Activated B cell treated with CpG ODN at 0.5 μM for 24 hours (primary cell): ENCODE measurements around the gene GADD45G. TPM values are rescaled to one million over a fixed set of nuclear protein-coding genes. Genes with fewer than 3 reads are reported as not detected.

Source experiments
- ATAC-seq: fragments of 200-7000 bp; cut with Tn5 transposase; one replicate; pipeline ENCODE4 v1.10.0; 2021; ENCODE audit warnings: low read depth, mild to moderate bottlenecking, moderate library complexity
- CTCF ChIA-PET: fragments of 350-600 bp; sonication (Branson Sonifier 250); formaldehyde crosslinking; loops from one replicate; lab custom pipeline; 2021; ENCODE audit warnings: antibody characterized with exemption; lab: Charles Lee
- POLR2A ChIA-PET: fragments of 350-600 bp; sonication (Branson Sonifier 250); formaldehyde crosslinking; loops from one replicate; lab custom pipeline; 2021; ENCODE audit warnings: antibody characterized with exemption; lab: Charles Lee
- DNase-seq: peaks from one replicate; pipeline ENCODE4 v3.0.0; 2022
- H3K27ac Mint-ChIP-seq: one replicate; pipeline ENCODE4 v1.8.0; 2020; ENCODE audit warnings: mixed read lengths
- H3K27me3 Mint-ChIP-seq: one replicate; pipeline ENCODE4 v1.8.0; 2021; ENCODE audit warnings: mixed read lengths
- H3K36me3 Mint-ChIP-seq: one replicate; pipeline ENCODE4 v1.8.0; 2021; ENCODE audit warnings: low read depth, mixed read lengths
- H3K4me1 Mint-ChIP-seq: one replicate; pipeline ENCODE4 v1.8.0; 2021; ENCODE audit warnings: mixed read lengths
- H3K4me3 Mint-ChIP-seq: one replicate; pipeline ENCODE4 v1.8.0; 2020; ENCODE audit warnings: mild to moderate bottlenecking, mixed read lengths
- H3K9me3 Mint-ChIP-seq: one replicate; pipeline ENCODE4 v1.8.0; 2020; ENCODE audit warnings: mixed read lengths
- intact Hi-C: fragments of 100-400 bp; cut with micrococcal nuclease; formaldehyde crosslinking; loops from one replicate; pipeline ENCODE4 v1.15.1; 2024
- total RNA-seq: library from RNA; stranded (reverse); gene quantifications from 2 replicates; pipeline ENCODE4 v1.2.3, GENCODE V29; 2022
- TF ChIP-seq, protein P1 (sequence below): fragments of 200-600 bp; IDR thresholded peaks from one replicate; pipeline ENCODE4 v1.8.0; 2022; ENCODE audit warnings: antibody characterized with exemption, mild to moderate bottlenecking

The GADD45G gene
- total RNA-seq, 1 donor from 2014 or later = 7.6 TPM

DNA sequence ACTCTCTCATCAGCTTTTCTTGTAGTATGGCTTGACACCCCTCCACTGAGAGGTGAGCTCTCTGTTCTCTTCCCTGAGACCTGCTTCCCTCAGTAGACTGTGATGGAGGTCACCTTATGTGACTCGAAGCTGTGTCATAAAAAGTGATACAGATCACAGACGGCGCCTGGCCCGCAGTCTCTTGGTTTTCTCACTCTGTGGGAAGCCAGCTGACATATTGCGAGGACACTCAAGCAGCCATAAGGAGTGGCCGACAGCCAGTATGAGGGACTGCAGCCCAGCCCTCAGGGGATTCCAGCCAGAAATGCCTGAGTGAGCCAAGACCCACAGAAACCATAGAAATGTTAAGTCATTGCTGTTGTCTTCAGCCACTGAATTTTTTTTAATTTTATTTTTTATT, 38.0 kb downstream of the GADD45G start:
- DNase-seq (no peak), ATAC-seq (no peak)
- Mint-ChIP-seq H3K36me3 (peaks cover 3% of the 10 kb centered on the region), H3K27me3 (peaks cover 8% of the 10 kb centered on the region), H3K27ac (no peak overlapping the region), H3K4me1 (no peaks in the 10 kb centered on the region), H3K4me3 (no peak overlapping the region), H3K9me3 (peaks cover 7% of the 10 kb centered on the region)
- ChIA-PET POLR2A (no interaction called here), CTCF (no interaction called here)
- TF ChIP-seq, protein P1, sequence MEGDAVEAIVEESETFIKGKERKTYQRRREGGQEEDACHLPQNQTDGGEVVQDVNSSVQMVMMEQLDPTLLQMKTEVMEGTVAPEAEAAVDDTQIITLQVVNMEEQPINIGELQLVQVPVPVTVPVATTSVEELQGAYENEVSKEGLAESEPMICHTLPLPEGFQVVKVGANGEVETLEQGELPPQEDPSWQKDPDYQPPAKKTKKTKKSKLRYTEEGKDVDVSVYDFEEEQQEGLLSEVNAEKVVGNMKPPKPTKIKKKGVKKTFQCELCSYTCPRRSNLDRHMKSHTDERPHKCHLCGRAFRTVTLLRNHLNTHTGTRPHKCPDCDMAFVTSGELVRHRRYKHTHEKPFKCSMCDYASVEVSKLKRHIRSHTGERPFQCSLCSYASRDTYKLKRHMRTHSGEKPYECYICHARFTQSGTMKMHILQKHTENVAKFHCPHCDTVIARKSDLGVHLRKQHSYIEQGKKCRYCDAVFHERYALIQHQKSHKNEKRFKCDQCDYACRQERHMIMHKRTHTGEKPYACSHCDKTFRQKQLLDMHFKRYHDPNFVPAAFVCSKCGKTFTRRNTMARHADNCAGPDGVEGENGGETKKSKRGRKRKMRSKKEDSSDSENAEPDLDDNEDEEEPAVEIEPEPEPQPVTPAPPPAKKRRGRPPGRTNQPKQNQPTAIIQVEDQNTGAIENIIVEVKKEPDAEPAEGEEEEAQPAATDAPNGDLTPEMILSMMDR = no peak
- intact Hi-C loops = no loop called here

DNA sequence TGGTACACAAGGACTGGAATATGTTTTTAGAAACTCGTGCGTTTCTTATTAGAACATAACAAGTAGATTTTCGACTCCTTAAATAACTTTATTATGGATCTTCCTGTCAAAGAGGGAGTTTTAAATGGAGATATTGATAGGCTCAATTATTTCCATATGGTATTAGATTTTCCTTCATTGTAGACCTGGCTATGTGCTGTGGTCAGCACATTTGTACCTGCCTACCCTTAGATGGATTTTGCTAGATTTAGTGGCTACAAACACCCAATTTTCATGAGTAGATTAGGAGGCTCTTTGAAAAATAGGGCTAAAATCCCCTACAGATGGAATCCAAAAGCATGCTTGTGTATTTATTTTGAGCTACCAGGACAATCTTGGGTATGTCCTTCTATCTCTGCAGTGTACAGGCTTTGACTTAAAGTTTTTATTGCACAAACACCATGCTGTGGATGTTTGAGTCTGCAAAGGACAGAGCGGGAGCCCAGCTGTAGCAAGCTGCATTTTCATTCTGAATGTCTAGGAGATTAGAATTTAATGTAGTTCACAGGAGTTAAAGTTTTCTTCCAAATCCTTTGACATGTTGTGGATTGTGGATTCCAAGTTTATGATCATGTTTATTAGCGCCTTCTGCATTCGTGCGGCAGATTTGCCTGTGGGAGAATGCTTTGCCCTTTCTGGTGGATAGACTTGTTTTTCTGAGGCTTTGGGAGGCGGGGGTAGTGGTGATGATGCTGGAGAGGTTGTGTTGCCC, 41.6 kb downstream of the GADD45G start:
- ChIA-PET POLR2A (no interaction called here), CTCF (no interaction called here)
- no peak overlapping the region for H3K4me3 Mint-ChIP-seq
- no peaks in the 10 kb centered on the region for H3K4me1 Mint-ChIP-seq
- H3K27me3 Mint-ChIP-seq = peaks cover 8% of the 10 kb centered on the region
- TF ChIP-seq, protein P1 = no peak
- intact Hi-C loops = no loop called here
- peaks cover 7% of the 10 kb centered on the region for H3K9me3 Mint-ChIP-seq
- ATAC-seq (no peak), DNase-seq (no peak)
- peaks cover 3% of the 10 kb centered on the region for H3K36me3 Mint-ChIP-seq
- H3K27ac Mint-ChIP-seq = no peak overlapping the region

DNA sequence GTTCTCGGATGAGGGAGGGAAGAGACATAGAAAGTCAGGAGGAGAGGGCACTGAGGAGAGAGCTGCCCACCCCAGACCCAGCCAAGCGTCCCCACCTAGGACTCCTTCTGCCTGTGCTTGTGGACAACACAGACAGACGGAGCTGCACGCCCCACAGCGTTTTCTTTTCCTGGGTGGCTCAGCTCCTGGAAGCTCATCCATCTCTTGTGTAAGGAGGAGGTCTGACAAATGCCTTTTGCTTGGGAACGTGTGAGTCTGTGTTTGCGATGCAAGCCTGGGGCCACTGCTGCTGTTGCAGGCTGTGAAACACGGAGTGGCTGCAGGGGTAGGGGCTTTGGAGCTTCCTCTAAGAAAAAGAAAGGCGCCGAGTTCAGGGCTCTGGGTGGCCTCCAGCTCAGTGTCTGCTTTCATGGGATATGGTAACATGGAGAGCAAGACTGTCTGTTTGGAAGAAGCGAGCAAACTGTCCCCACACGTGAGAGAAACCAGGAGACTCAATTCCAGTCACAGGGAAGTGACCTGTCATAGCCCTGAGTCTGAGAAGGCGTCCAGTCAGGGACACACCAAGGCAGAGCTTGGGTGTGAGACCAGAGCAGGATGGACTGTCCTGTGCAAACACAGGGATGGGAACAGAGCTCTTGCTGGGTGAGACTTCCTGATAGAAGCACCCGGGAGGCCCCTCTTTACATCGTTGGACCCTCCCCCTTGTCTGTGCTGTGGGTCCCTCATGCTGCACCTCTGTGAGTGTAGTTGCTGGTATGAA, 42.7 kb downstream of the GADD45G start:
- H3K4me3 Mint-ChIP-seq = no peak overlapping the region
- intact Hi-C loops = no loop called here
- ChIA-PET CTCF (interaction anchor here (0.6 kb wide), 1 partner anchor 12 kb away, joined by 3 read pairs; no protein-coding TSS in a partner anchor), POLR2A (no interaction called here)
- no peak for DNase-seq
- H3K4me1 Mint-ChIP-seq = no peaks in the 10 kb centered on the region
- peaks cover 8% of the 10 kb centered on the region for H3K27me3 Mint-ChIP-seq
- peaks cover 7% of the 10 kb centered on the region for H3K9me3 Mint-ChIP-seq
- TF ChIP-seq, protein P1 = no peak
- peaks cover 3% of the 10 kb centered on the region for H3K36me3 Mint-ChIP-seq
- ATAC-seq = no peak
- no peak overlapping the region for H3K27ac Mint-ChIP-seq

DNA sequence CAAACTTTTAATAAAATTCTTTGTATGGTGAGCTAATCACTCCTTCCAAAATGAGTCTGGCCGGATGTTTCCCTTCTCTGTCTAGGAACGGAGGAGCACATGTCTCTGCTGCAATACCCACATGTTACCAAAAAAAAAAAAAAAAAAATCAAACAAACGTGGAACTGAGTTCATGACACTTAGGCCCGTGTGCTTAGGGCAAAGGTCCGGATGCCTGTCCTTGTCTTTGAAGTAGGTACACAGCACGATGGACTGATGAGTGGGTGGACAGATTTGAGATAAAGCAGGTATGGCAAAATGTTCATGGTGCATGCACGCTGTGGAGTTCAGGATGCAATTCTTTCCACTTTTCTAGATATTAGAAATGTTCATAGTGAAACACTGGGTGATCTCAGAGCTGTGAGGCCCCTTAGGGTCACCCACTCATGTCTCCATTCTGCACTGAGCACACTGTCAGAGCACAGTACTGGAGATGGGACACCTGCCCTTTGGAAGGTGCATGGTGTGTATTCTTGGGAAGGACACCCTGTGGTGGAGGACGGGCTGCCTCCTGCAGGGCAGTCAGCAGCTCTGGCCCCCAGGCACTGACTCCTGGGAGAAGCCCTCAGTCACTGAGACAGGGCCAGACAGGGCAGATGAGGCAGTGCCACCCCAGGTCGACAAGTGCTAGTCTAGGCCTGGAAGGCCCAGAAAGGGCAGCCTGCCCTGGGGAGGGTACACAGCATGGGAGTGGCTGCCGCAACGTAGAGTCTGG, 43.6 kb downstream of the GADD45G start:
- peaks cover 7% of the 10 kb centered on the region for H3K9me3 Mint-ChIP-seq
- ChIA-PET POLR2A (no interaction called here), CTCF (no interaction called here)
- intact Hi-C loops = no loop called here
- no peak overlapping the region for H3K27ac Mint-ChIP-seq
- H3K4me1 Mint-ChIP-seq = no peaks in the 10 kb centered on the region
- TF ChIP-seq, protein P1 = no peak
- H3K36me3 Mint-ChIP-seq = peaks cover 3% of the 10 kb centered on the region
- no peak for ATAC-seq
- DNase-seq = no peak
- H3K4me3 Mint-ChIP-seq = no peak overlapping the region
- H3K27me3 Mint-ChIP-seq = peaks cover 8% of the 10 kb centered on the region
